Pulmonary artery endothelial cell (primary cell): ENCODE measurements around the gene DDX24. TPM values are rescaled to one million over a fixed set of nuclear protein-coding genes. Genes with fewer than 3 reads are reported as not detected.

Experiments used
- DNase-seq: peaks from one replicate; pipeline ENCODE4 v3.0.0-alpha.2; 2011; ENCODE audit warnings: low read depth, low spot score
- total RNA-seq: library from RNA; depleted of rRNA; stranded (reverse); fragments of >200 nt; gene quantifications from 2 replicates; pipeline ENCODE4 v1.2.3, GENCODE V29; 2014

Gene DDX24, protein sequence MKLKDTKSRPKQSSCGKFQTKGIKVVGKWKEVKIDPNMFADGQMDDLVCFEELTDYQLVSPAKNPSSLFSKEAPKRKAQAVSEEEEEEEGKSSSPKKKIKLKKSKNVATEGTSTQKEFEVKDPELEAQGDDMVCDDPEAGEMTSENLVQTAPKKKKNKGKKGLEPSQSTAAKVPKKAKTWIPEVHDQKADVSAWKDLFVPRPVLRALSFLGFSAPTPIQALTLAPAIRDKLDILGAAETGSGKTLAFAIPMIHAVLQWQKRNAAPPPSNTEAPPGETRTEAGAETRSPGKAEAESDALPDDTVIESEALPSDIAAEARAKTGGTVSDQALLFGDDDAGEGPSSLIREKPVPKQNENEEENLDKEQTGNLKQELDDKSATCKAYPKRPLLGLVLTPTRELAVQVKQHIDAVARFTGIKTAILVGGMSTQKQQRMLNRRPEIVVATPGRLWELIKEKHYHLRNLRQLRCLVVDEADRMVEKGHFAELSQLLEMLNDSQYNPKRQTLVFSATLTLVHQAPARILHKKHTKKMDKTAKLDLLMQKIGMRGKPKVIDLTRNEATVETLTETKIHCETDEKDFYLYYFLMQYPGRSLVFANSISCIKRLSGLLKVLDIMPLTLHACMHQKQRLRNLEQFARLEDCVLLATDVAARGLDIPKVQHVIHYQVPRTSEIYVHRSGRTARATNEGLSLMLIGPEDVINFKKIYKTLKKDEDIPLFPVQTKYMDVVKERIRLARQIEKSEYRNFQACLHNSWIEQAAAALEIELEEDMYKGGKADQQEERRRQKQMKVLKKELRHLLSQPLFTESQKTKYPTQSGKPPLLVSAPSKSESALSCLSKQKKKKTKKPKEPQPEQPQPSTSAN
- 110 and 150 TPM in 2 replicates for total RNA-seq

DNA sequence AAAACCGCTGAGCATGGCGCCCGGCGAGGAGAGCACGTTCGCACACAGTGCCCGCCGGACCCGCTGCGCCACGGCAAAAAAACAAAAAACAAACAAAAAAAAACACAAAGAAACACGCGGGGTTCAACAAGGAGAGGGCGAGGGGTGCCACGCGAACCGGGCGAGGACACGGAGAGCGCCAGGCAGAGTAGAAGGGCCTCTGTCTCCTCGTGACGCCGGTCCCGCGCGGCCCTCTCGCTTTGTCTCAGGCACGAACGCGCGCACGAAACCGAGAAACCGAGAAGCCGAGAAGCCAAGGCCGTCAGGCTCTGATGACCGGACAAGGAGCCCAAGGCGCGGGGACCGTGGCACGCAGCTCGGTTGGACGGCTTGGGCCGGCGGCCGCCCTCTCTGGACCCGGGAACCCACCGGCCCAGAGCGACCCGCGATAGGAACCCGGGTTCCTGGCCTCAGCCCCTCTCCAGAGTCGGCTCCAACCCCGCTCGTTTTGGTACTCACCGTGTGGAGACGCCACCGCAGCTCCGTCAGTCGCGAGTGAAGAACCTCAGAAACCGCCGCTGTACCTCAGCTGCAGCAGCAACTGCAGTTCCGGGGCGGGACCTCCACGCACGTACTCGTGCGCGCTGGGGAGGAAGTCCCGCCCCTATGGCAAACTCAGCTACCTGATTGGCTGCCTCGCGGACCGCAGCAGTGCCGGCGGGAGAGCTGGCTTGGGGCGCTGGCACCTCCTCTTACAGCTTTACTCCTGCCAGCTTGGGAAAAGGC lies at the start of gene DDX24, which contains the start of gene IFI27L1:
DDX24 (minus strand) TSS at position 582 of the 765 bp plus-strand sequence. CDS start 1,460 bp downstream, outside the sequence.
IFI27L1 (plus strand) TSS at position 690 of the 765 bp plus-strand sequence. CDS start 15,628 bp downstream, outside the sequence.
- DNase-seq, result peak; percentile 78

DNA sequence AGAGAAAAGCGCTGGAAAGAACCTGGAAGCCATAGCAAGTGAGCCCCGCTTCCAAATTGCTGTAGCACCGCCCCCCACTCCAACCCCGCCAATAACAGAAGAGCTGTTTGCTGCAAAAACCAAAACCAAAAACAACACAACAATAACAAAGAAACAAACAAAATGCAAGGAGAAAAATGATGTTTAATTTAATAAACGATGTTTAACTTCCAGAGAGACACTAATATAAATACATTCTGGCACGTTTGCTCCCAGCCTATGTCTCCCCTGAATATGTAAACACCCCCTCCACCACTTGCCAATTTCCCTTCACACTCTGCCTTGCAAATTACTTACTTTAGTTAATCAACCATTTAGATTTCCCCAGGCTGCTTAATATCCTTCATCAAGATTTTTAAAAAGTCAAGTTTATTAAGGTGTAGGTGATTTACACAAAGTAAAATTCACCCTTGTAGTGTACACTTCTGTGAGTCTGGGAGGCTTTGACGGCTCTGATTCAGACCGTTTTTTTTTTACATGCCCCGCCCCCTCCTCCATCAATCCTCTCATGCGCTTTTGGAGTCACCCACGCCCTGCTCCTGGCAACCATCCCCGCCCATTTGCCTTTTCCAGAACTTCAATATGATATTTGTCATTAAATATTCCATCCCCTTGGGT lies 48.9 kb upstream of the DDX24 start:
- no peak for DNase-seq

DNA sequence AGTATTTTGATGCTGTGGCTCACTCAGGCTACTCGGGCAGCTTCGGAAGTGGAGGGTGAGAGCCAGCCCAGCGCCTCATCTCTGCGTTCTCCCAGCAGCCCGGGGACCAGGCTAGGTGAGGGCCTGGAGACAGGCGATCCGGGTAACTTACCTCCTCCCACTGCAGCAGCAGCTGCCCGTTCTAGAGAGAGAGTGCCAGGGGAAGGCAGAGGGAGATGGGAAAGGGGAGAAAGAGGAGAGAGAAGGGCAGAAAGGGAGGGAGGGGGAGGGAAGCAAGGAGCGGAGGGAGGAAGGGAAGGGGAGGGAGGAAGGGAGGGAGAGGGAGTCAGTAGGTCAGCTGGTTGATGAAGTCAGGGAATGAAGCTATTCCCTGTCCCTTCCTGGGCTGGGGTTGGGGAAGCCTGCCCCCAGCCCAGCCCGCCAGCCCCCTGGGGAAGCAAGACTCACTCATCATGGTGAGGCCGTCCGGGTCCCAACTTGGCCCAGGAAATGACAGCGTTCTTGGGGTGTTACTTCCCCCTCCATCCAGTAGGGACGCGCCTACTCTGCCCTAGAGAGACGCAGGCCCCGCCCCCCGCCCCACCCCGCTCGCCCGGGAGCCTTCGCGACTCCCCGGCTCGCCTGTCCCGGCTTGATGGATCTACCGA lies 48.2 kb upstream of the DDX24 start, which contains the start of gene IFI27L2:
IFI27L2 (minus strand) TSS at position 494 of the 647 bp plus-strand sequence; CDS start at position 454, 40 bp downstream.
- no peak for DNase-seq

DNA sequence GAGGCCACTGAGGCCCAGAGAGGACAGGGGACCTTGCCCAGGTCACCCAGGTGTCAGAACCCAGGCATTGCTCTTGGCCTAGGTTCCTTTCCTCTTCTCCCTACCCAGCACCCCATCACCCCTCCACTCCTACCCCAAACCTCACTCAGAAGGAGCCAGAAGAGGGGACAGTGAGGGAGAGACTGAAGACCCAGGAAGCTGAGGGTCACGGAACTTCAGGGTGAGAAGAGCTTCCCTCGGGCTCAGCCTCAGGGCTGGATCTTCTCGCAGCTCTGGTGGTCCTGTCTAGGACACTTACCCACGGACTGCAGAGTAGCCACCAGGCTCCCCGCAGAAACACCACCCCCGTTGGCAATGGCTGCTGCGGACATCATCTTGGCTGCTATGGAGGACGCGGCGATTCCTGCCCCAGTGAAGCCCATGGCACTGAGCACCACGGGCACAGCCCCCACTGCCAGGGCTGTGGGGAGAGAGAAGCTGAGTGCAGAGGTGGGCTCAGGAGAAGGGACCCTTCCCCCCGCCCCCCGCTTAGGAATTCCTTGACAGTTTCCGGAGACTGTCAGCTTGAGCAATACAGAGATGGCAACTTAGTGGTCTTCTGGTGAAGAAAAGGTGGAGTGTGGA lies 47.3 kb upstream of the DDX24 start:
- DNase-seq, result no peak

DNA sequence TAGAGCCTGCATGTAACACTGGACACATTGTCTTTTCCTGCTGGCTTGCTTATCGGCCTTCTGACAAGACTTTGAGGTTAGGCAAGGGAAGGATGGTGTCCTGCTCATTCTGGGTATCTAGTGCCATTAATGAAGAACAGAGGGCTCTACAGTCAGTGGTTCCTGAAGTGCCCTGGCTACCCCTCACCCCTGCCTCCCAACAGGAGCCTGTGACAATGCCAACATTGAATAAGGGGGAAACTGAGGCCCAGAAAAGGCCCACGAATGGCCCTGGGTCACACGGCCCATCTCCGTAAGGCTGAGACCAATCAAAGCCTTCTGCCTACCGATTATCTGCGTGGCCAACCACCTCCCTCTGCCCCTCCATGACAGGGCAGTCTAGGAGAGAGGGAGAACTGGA lies 46.3 kb upstream of the DDX24 start:
- DNase-seq, result no peak

DNA sequence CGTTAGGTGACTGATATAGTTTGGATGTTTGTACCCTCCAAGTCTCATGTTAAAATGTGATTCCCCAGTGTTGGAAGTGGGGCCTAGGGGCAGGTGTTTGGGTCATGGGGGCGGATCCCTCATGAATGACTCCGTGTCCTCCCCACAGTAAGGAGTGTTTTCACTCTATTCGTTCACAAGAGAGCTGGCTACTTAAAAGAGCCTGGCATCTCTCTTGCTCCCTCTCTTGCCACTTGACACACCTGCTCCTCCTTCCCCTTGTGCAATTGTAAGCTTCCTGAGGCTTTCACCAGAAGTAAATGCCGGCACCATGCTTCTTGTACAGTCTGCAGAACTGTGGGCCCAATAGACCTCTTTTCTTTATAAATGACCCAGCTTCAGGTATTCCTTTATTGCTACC lies 45.8 kb upstream of the DDX24 start:
- DNase-seq, result no peak

DNA sequence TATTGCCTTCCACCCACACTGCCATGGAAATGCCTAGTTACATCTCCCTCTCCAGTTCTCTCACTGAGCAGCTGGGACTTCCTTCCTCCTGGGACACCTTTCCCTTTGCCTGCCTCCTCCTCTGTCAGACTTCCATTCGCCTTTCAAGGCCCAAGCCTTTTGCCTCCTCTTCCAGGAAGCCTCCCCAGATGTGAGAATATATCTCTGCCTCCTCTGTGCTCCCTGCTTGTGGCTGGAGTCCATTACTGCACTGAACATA lies 45.3 kb upstream of the DDX24 start:
- DNase-seq, result no peak

DNA sequence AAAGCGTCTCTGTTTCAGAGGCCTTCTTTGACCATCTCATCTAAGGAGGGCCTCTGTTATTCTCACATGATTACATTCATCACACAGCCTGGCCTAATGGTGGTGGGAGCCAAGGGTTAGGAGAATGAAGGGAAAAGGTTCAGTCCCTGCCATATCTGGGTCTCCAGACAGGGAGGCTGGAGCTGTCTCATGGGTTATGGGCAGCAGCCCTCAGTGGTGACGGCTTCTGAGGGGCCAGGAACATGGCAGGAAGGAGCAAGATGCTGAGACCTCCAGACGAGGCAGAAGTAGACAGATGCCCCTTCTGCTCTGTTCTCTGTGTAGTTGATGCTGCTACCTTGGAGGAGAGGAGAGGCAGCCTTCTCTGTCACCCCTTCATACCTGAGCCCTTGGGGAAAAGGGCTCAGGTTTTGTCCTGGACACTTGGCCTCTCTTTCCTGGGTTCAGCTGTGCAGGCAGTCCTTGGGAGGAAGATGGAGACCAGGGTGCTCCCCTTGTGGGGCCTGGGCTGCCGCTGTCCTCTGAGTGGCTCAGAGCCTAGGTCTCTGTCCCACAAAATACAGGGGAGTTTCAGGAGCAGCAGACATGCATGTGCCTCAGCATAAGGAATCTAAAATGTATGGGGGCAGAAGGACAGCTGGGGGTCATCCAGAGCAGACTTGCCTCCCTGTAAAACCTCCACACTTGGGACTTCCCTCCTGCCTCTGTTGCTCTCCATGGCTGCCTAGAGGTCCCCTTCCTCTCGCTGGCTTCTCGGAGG lies 44.8 kb upstream of the DDX24 start:
- no peak for DNase-seq

DNA sequence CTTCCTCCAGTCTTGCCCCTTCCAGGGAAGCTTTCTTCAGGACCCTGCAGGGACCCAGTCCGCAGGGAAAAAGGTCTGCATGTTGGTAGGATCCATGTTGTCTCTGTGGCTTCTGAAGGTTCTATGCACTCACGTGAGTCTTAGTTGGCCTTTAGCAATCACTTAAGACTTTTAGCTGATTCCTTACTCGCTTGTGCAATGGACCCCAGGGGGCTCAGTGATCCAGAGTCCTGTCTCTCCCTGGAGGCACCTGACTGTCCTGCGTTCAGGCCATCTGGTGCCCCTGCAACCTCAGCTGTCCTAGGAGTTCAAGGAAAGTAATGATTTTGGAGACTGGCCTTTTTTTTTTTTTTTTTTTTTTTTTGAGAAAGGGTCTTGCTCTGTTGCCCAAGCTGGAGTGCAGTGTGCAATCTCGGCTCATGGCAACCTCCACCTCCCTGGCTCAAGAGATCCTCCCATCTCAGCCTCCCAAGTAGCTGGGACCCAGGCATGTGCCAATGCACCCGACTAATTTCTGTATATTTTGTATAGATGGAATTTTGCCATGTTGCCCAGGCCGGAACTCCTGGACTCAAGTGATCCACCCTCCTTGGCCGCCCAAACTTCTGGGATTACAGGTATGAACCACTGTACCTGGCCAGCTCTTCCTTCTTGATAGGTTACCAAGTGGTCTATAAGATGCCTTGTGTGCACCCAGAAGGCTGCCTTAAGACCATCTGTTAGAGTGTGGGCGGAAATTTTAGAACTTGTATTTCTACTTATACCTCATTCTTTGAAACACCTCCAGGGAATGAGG lies 43.8 kb upstream of the DDX24 start:
- no peak for DNase-seq

DNA sequence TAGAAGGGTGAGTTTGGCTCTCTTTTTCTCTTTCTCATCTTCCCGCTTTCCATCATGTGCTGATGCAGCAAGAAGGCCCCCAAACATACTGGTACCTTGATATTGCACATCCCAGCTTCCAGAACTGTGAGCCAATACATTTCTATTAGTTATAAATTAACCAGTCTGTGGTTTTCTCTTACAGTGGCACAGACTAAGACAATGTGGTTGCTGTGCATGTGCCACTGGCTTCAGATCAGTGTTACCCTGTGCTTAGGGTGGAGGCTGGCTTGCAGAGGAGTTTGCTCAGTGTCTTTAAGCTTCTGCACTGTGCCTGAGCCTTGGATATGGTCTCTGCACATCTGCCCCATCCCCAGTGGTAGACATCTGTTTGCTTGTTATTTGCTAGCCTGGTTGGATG lies 42.9 kb upstream of the DDX24 start:
- DNase-seq, result no peak

DNA sequence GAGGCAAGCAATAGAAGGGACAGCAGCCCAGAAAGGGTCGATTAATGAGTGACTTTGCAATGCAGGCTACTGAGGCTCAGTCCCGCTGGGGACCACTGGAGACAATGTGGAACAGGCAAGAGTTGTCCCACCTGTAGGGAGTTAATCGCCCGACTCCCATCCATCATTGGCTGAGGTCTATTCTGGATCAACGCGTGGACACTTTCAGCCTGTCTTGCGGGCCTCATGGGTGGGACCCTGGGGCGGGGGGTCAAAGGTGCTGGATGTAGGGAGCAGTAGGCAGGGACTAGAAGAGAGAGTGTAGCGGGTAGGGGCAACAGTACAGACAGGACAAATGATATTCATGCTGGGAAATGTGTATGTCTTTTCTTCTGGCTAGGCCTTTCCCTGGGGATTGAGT lies 42.3 kb upstream of the DDX24 start:
- no peak for DNase-seq

DNA sequence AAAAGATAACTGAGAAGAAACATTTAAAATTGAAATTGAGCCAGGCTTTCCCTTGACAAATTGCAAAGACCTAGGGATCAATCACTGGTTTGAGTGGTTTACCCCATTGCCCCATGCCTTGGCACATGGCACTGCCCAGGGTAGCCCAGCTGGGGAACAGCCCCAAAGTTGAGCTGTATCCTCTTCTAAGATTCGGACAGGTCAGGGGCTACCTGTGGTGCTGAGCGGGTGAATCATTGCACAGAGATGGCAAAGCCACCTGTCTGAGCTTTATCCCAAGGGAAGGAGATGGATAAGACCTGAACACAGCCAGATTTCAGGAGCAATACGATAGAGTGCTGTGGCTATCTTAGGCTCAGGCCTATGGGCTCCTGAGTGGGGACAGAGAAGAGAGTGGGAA lies 41.4 kb upstream of the DDX24 start:
- no peak for DNase-seq

DNA sequence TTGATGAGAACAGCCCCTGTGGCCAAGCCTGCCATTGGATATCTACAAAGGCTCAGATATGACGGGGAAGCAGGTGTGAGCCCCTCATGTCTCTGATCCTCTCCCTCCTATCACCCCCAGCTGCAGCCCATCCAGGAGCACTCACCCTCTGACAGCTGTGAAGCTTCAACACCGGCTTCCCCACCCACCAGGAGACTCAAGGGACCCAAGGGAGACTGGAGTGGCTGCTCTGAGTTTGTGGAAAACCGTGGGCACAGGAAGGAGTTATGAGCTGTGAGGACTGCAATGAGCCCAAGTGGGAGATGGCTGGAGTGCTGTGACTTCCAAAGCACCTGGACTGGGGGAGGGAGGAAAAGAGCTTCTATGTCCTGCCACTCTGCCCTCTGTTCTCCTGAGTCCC lies 40.5 kb upstream of the DDX24 start:
- no peak for DNase-seq

DNA sequence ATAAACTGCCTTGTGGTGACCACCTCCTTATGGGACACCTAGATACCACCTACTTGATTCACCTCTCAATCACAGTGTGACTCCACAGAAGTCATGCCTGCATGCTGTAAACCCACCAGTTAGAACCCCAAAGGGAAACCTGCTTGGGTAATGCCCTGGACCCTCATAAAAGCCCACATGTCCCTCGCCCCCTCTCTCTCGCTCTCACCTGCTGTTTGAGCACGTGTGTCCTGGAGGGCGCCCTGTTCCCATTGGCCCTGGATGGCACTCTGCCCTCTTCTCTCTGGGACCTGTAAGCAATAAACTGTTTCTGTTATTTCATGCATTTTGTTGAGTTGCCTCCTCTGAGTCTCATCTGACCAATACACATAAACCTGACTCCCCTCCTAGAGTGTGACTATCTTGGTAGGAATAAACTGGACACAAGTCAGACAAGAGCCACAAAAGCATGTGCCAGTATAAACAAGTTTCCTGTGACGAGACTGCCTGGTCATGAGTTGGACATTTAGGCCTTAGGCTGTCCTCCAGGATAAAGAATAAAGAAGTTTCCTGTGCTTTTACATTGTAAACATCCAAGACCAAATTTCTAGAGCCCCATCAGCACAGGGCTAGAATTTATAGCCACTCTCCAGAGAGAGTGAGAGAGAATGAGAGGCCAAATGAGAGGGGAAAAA lies 39.8 kb upstream of the DDX24 start:
- no peak for DNase-seq

DNA sequence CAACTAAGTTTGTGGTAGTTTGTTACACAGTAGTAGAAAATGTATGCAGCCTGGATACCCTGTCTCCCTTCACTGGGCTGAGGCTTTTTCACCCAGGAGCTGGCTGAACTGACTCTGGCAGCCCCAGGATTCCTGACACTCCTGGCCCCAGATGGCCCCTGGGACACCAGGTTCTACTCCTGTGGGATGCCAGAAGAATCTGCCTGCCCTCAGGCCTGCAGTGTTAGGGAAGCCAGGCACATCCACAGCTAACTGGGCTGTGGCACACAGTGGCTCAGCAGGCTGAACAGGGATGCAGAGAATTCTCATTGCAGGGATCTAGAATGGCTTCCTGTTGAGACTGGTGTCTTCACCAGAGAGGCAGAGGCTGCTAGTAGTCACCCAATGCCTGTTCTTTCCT lies 38.1 kb upstream of the DDX24 start:
- DNase-seq, result no peak

DNA sequence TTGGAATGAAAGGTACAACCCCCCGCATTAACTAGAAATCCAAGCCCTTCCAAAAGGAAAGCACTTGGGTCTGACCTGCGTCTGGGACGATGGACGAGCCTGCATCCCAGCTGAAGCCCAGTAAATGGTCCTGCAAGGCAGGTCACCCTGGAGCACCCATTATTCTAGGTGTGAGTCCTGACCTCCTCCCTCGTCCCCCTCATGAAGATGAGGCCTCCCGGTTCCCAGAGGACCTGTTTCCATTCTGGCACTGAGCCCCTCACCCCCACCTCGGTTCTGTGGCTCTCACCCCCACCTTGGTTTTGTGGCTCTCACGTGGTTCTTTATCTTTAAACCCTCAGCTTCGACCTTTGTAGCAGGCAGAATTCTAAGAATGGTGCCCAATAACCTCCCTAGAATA lies 36.9 kb upstream of the DDX24 start:
- no peak for DNase-seq

DNA sequence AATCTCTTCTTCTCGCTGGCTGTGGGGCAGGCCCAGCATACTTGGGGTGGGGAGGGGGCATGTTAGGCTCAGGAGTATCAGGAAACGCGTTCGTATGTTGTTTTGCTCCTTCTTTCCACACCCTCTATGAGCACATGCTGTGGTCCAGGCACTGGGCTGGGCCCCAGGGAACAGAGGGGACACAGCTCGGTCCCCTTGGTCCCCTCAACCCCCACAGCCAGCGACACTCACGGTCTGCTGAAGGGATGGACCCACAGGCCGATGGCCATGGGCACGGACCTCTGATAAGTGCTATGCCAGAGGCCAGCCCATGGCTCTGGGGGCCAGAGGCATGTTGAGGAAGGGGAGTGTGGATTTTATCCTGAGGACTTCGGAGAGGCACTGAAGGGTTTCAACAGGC lies 35.7 kb upstream of the DDX24 start:
- no peak for DNase-seq

DNA sequence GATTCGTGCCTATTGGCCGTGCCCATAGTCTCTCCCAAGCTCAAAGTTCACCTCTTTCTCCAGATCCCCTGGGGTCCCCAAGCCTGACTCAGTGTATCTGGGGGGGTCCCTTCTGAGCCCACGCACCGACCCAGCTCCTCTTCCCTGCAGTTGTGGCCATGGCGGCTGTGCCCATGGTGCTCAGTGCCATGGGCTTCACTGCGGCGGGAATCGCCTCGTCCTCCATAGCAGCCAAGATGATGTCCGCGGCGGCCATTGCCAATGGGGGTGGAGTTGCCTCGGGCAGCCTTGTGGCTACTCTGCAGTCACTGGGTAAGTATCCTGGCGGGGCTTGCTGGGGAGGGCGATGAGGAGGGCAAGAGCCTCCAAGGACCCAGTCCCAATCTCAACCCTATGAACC lies 34.6 kb upstream of the DDX24 start:
- DNase-seq, result no peak
